Measurements from ENCODE around the gene LCLAT1.
"Not testable (repeated sequence)": the region's sequence is repeated elsewhere in the genome, so short reads cannot be mapped to it uniquely, and the experiment has no call there.

Gene LCLAT1

DNA sequence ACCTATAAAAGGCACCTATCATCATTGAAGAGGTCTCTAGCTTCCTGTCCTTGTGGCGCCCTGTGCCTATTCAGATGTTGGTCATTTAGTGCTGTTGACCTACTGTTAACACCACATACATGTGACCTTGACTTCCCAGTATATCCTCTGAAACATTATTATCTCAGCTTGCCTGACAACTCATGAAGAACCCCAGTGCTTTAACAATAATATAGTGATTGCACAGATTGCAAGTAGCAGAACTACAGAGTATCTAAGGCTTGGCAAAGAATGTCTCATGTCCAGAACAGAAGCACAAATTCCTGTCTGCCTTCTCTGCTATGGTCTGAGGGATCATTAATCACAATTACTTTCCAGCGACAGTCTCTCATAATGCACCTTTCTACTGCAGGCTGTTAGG lies 165.3 kb downstream of the LCLAT1 start:
- DNase-seq = no peak

DNA sequence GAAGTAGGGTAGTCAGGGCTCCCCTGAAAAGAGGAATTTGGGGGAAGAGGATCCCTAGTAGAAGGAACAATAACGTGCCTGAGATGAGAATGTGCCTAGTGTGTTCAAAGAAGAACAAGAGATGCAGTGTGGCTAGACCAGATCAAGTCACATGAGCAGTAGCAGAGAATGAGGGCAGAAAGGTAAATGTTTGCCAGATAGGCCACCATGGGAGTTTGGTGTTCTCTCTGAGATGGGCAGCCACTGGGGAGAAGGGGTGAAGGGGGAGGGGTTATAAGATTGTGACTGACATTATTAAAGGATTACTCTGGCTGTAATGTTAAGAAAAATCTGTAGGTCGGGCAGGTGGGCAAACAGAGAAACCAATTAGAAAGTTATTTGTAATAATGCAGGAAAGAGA lies 166.0 kb downstream of the LCLAT1 start:
- DNase-seq = no peak

DNA sequence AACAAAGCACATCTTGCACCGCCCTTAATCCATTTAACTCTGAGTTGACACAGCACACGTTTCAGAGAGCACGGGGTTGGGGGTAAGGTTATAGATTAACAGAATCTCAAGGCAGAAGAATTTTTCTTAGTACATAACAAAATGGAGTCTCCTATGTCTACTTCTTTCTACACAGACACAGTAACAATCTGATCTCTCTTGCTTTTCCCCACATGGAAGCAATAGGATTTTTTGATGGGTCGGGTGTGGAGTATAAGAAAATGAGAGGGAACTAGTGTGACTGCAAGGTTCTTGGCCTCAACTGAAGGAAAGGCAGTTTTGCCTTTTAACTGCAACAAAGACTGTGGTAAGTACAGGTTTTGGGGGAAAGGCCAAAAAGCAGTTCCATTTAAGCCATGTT lies 167.2 kb downstream of the LCLAT1 start:
- DNase-seq = not testable (repeated sequence)

DNA sequence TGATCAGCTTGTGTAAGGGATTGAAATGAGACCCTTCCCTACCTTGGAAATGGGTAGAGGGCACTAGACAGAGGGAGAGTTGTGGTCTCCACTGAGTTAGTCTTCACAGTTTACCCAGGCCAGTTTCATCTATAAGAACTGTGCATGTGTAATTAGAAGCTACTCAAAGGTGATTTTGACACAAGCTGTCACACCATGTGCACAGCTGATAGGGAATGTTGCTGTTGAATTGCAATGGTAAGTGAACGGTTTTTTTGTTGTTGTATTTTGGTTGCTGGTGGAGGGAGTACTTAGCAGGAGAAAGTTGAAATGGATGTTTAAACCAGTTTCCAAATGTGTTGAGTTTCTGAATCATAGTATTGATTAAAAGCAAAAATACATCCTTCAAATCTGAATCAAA lies 168.9 kb downstream of the LCLAT1 start:
- DNase-seq = no peak

DNA sequence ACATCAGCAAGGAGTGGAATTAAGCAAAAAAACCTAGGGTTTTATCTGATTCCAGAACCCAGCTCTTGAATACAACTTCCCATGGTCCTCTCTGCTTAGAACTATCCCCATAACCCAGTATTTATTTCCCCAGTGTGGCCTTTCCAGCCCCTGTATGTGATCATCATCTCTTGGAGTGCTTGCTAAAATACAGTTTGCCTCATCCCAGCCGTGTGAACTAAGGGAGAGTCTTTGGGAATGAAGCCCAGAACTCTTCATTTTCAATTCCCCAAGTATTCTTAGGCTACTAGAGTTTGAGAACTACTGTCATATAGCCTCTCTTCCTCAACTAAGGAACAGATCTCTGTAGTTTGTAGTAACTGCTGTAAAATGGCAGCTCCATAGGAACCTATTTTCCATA lies 173.1 kb downstream of the LCLAT1 start:
- DNase-seq = no peak

DNA sequence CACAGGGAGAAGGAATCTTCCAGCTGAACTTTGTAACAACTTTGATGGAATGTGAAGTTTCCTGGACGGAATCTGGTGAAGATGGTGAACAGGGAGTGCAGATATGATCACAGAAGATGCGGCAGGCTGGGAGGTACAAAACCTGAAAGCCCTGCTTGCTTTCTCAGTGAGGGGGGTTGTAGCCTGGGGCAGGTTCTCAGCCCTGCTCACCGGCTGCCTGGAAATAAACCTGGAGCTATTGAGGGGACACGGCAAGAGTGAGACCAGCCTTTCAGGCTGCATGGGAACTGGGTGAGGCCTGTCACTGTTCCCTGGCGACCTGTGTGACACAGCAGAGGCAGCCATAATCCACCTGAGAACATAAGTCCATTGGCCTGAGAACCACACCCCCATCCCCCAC lies 174.8 kb downstream of the LCLAT1 start:
- no peak for DNase-seq

DNA sequence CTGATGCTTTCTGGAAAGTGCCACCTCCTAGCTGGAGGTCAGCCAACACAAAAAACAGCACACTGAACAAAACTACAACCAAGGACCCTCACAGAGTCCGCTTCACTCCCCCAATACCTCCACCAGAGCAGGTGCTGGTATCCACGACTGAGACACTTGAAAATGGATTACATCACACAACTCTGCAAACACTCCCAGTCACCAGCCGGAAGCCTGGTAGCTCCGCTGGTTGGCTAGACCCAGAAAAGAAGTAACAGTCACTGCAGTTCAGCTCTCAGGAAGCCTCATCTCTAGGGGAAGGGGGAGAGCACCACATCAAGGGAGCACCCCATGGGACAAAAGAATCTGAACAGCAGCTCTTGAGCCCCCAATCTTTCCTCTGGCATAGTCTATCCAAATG lies 175.4 kb downstream of the LCLAT1 start:
- DNase-seq = no peak

DNA sequence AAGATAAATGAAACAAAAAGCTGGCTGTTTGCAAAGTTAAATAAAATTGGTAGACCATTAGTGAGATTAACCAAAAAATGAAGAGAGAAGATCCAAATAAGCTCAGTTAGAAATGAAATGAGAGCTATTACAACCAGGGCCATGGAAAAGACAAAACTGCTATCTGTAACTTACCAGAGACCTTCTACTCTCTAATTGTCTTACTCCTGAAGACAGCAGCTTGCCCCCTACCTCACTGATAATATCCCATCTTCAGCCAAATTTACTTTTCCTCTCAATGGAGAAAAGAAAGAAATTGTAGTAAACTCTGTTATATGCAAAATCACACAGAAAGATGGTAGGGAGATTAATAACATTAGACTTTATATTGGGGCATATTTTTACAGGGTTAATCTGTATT lies 178.2 kb downstream of the LCLAT1 start:
- no peak for DNase-seq

DNA sequence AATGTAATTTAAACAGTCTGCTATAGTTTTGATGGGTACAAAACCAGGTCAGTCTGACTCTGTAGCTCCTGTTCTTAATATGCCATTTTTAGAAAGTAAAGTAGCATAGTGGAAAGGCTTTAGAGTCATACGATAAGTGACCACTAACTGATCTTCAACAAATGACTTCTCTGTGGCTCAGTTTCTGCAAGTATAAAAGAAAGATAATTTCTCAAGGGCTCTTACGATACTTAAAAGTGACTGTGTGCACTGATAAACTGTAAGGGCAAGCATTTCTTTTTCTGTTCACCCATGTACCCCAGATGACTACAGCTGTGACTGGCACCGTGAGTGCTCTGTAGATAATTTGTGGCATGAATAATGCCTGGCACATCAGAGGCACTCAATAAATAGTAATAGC lies 178.7 kb downstream of the LCLAT1 start:
- DNase-seq = no peak

DNA sequence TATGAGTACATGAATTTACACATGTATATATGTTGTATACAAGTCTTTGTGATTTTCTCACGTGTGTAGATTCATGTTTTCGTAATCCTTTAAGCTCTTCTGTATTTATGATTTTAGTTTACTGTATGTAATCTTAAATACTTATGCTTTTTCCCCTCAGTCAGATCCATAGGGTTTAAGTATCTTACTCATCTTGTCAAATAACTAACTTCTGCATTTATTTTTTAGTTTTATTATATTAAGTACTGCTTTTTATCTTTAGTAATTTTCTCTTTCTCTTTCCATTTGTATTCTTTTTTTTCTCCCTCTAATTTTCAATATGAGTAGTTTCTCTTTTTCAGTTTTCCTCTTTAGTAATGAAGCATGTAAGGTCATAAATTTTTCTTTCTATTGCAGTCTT lies 179.4 kb downstream of the LCLAT1 start:
- no peak for DNase-seq

DNA sequence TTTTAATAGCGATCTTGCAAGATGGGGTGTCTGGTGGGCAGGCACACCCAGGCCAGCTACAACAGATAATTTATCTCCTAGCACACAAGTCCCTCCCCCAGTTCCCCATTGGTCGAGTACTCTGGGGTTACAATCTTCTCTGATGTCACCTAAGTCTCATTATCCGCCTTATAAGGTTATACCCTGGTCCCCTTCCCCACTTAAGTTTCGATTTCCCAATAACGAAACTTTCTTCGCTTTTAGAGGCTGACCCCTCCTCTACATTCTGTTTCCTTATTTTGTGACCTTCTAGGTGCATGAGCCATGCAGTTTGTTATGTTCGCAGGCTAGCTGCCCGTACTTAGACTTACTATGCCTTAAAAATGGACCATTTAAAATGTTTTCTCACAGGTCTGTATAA lies 180.1 kb downstream of the LCLAT1 start:
- no peak for DNase-seq

DNA sequence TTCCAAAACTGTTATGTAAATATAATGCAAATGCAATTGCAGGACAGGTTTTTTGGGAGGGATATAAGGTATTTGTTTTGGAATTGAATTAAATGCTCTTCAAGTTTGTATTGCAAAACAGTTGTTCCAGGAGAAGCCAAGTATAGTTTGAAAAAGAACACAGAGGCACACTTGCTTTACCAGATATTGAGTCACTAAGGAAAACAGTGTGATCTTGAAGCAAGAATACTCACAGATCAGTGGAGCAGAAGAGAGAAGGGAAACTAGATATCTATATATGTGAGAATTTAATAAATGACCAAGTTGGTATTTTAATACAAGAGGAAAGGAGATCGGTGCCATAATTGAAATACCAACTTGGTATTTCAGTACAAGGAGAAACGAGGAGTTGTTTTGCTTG lies 181.3 kb downstream of the LCLAT1 start:
- DNase-seq = no peak

DNA sequence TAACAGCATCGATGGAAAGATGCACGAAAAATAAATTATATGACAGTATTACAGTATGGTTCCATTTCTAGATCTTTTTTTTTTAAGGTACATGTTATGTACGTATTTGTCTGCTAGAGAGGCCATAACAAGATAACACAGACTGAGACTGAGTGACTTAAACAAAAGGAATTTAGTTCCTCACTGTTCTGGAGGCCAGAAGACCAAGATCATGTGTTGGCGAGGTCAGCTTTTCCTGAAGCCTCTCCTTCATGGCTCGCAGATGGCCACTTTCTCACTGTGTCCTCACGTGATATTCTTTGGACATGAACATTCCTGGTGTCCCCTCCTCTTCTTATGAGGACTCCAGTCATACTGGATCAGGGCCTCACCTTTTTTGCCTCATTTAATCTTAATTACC lies 182.8 kb downstream of the LCLAT1 start:
- DNase-seq = no peak

DNA sequence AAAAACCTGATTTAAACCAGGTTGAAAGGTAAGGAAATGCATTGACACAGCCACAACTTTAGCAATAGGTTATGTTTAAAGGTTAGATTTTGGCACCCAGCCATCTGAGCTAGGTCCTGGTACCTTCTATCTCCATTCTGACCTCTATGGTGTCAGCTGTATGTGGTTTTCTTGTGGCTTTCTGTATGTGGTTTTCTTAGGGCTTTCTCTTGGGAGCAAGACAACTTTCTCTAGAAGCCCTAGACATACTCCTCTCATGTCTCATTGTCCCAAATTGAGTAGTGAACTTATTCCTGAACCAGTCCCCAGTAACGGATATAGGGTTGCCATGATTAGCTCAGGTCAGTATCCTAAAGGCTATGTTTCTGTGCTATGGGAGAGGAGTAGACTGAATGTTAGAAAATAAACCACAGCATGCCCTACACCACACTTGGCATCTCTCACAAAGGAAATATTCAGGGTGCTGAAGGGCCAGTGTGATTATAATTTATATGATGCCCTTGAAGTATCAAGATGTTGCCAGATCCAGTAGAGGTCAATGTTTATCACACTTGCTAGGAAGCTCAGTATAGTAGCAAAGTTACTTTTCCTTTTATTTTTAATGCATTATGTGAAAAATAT lies 184.1 kb downstream of the LCLAT1 start:
- DNase-seq = no peak

DNA sequence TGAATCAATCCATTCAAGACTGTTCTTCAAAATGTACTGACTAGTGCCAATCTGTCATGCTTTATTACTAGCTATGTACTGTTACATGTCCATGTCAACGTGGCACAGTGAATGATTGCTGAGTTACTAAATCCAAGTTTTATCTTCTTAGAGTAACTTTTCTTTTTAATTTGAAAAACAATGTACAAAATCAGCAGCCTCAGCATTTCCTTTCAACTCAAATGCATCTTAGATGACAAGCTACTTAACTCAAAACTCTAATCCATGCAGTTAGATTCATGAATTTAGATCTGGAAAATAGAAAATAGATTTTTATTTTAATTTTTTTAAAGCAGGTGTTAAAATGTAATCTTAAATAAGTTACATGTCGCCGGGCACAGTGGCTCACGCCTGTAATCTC lies 186.0 kb downstream of the LCLAT1 start:
- no peak for DNase-seq

DNA sequence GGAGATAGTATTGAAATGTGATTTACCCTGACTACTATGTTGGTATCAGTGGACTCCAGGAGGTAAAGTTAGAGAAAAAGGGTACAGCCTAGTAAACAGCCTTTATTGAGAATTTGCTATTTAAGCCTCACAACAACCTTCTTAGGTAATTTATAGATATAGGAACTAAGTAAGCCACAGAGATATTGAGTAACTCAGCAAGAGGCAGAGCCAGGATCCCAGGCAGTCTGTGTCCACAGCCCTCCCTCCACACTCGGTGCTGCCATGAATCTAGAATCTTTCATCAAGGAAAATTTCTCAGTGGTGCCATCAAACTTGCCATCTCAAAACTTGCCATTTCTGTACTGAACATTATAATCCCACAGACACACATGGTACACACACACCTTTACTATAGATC lies 189.3 kb downstream of the LCLAT1 start:
- no peak for DNase-seq

DNA sequence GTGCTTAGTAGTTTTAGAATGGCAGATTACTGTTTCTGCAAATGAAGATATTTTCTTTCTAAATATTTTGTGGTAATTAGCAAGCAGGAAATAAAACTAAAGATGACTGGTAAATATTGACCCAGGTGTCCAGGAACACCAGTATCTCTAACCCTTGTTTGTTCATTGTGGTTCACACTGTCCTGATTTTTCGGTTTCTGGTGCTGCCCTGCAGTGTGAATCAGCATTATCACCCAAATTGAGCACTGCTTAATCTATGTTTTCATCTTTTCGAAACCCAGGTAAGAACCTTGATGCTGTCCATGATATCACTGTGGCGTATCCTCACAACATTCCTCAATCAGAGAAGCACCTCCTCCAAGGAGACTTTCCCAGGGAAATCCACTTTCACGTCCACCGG lies 192.8 kb downstream of the LCLAT1 start:
- DNase-seq = no peak

DNA sequence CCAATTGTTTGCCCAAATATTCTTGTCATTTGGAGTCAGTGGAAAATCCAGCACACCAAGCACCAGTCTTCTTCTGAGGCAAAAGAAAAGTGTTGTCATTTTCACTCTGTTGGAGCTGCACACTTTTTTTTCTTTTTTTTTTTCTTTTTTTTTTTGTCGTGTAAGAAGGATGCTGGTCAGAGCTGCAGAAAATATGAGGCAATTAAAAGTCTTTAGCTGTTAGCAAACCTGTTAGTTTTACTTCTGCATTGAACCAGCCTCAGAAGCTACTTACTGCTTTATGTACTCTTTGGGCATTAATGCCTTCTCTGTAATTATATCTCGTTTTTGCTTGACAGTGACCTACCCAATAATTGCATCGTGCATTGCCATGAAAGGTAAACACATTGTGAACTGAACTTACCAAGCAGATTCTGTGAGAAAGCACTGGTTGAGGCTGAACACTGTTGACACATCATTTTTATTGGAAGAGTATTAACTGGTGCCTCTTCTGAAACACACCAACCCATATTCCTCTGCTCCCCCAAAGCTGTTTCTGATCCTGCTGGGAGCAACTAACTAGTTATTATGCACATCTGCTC lies 194.8 kb downstream of the LCLAT1 start:
- no peak for DNase-seq

DNA sequence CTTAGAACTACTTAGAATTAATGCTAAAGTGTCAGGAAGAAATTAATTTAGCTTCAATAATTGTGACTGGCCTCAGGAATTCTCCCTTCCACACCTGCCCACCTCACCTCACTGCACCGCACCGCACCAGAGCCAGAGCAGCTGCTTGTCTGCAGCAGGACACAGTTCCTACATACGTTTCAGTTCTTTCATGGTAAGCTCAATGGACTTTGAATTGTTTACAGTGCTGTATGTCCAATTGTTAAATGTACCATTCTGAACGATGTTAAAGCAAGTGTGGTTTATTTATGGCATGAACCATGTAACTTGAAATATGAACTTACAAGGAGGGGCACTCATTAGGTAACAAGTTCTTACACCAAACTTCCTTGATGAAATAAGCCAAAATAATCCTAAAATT lies 196.0 kb downstream of the LCLAT1 start:
- not testable (repeated sequence) for DNase-seq

DNA sequence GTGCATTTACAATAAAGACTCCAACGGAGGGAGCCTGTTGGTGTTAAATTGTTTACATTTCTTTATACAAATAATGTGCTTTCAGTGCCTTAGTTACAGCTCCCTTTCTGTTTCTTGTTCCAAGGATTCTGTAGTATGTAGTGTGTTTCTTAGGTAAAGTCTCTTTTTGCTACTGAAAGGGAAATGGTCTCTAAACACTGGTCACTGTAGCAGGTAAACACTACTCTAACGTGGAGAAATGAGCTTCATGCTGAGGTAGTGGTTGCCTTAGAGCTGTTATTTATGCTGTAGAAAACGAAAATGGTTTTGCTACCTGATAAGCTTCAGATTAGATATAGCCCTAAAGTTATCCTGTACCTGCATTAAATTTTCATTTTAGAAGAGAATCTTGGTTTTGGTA lies 196.6 kb downstream of the LCLAT1 start:
- DNase-seq = no peak

DNA sequence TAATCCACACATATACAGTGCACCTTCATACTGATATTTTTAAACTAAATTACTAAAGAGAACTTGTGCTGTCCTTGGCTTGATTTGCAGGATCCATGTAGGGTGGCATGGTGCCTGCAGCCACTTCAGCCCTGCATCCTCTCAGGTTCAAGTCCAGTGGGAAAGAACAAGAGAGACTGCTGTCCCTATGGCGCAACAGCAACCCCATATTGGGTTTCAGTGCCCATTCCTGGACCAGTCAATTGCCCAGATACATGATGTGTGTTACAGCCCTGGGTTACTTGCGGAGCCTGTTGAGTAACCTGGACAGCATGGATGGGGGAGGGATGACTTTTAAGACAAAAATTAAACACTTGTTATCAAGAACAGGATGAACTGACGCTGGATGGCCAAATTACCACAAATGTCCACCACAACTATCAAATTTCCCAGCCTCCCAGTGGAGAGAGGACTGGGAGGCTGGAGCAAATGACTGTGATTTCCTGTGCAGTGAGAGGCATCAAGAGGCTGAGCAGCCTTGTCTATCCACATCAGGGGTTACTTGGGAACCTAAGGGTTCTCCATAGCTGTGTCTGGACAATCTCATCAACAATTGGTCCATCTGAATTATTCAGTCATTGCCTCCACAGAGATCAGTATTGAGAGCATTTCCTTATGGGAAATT lies 198.2 kb downstream of the LCLAT1 start:
- DNase-seq = no peak

DNA sequence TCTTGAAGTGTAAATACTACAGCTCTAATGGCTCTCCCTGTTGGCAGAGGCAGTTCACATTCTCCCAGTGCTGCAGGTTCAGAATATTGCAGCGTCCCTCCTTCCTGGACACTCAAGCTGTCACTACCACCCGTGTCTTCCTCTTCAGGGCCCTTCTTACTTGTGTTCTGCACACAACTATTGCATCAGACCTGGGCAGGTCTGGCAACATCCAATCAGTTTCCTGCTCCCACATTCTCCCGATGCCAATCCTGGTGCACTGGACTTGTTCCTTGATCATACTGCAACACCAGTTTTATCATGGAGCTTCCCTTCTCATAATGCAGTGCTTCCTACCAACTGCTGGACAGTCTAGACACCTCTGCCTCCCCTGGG lies 198.7 kb downstream of the LCLAT1 start:
- DNase-seq = no peak

DNA sequence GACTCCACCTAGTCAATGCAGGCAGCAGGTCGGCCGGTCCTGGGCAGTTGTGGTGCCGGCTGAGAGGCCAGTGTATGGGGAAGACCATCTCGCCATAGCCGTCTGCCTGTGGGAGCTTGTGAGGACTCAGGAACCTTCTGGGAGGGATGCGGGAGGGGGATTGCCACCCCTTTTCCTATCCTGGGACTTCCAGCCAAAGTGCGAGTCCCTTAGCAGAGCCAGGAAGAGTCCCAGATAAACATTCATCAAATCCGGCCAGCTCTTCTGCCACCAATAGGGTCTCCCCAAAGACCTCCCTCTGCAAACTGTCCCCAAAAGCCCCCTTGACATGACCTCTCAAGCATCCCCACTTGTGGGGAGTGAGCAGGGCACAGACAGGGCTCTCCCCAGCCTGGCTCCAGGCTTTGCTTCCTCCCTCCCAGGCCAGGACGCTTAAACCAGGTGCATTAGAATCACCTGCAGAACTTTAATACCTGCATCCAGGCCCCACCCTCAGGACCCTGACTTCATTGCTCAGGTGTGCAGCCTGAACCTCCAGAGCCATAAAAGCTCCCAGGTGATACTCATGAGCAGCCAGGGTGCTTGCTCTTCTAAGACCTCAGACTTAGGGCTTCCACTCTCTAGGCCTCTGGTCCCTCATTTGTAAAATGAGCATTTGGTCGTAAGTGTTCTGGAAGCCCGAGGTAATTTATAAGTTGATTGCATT lies 200.9 kb downstream of the LCLAT1 start:
- DNase-seq = no peak

DNA sequence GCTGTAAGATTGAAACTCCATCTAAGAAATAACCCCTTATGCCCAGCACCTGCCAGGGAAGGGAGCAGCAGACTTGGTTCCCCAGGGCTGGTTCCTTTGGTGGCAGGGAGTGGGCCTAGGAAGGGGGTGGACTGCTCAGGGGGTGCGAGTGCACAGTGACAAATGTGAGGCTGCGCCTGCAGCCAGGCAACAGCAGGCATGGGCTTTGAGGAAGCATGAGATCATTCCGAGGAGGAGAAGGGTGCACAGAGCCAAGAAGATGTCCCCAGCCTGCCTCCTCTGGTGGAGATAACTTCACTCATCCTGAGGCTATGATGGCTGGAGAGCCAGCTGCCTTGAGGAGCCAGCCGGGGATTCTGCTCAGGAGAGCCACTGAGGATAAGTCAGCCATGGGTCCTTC lies 202.2 kb downstream of the LCLAT1 start:
- DNase-seq = no peak

All from left hindlimb (tissue), 1 donor.